HepG2 (cell line): Measurements from ENCODE around the gene MZT2A.
"Not testable (repeated sequence)": the region's sequence is repeated elsewhere in the genome, so short reads cannot be mapped to it uniquely, and the experiment has no call there.

Source experiments
- ATF2 ChIP-seq: sonication (generic); formaldehyde crosslinking; IDR thresholded peaks from 2 replicates; pipeline ENCODE4 v1.4.0; 2020; ENCODE audit warnings: missing genetic modification reagents
- EZH2 ChIP-seq: conservative IDR thresholded peaks from 2 replicates; pipeline ENCODE4 v1.6.1; 2012; ENCODE audit warnings: mild to moderate bottlenecking, low read depth, low read length, moderate library complexity
- NBN ChIP-seq: fragments of 450-650 bp; conservative IDR thresholded peaks from 2 replicates; pipeline ENCODE4 v1.6.1; 2017
- SMARCC2 ChIP-seq: fragments of 450-650 bp; IDR thresholded peaks from 2 replicates; pipeline ENCODE4 v1.6.1; 2017; ENCODE audit warnings: antibody characterized with exemption, mild to moderate bottlenecking

DNA sequence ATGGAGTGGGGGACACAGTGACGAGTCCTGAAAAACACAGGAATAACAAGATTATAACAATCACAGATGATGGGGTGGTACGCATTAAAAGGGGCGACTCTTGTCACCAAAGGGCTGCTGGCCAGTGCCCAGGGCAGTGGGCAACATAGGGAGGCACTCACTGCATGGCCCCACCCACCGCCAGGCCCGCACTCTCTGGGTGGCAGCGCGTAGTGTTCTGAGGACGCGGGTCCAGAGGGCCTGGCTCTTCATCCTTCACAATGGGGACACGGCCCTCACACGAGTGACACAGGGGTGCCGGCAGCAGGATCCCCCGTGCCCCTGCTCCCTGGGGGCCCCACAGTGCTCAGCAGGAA, 42.1 kb upstream of the MZT2A start:
- not testable (repeated sequence) for TF ChIP-seq SMARCC2; ATF2 (CRISPR knock-in tag); EZH2; NBN
